Dendritic cell treated with granulocyte-macrophage colony-stimulating factor and Interleukin-4, amounts not matched to agents 40 ng/mL and 50 ng/mL, for 4 days (primary cell): ENCODE measurements around the gene TAF9.
A peak's percentile ranks its signal among the peaks of the same experiment; 100 is the strongest.
"Not testable (repeated sequence)": the region's sequence is repeated elsewhere in the genome, so short reads cannot be mapped to it uniquely, and the experiment has no call there.

Source experiments
- H3K27ac Mint-ChIP-seq: one replicate; pipeline ENCODE4 v1.8.0; 2022; ENCODE audit warnings: mild to moderate bottlenecking, mixed read lengths
- H3K27me3 Mint-ChIP-seq: one replicate; pipeline ENCODE4 v1.8.0; 2022; ENCODE audit warnings: mild to moderate bottlenecking, mixed read lengths
- H3K36me3 Mint-ChIP-seq: one replicate; pipeline ENCODE4 v1.8.0; 2022; ENCODE audit warnings: low read depth, mixed read lengths
- H3K4me1 Mint-ChIP-seq: one replicate; pipeline ENCODE4 v1.8.0; 2022; ENCODE audit warnings: low read depth, mixed read lengths
- H3K4me3 Mint-ChIP-seq: one replicate; pipeline ENCODE4 v1.8.0; 2022; ENCODE audit warnings: mild to moderate bottlenecking, moderate library complexity, mixed read lengths
- H3K9me3 Mint-ChIP-seq: one replicate; pipeline ENCODE4 v1.8.0; 2022; ENCODE audit warnings: mixed read lengths
- intact Hi-C: fragments of 100-400 bp; cut with micrococcal nuclease; formaldehyde crosslinking; loops from one replicate; pipeline ENCODE4 v1.15.0; 2022

TAF9 gene, protein sequence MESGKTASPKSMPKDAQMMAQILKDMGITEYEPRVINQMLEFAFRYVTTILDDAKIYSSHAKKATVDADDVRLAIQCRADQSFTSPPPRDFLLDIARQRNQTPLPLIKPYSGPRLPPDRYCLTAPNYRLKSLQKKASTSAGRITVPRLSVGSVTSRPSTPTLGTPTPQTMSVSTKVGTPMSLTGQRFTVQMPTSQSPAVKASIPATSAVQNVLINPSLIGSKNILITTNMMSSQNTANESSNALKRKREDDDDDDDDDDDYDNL

DNA sequence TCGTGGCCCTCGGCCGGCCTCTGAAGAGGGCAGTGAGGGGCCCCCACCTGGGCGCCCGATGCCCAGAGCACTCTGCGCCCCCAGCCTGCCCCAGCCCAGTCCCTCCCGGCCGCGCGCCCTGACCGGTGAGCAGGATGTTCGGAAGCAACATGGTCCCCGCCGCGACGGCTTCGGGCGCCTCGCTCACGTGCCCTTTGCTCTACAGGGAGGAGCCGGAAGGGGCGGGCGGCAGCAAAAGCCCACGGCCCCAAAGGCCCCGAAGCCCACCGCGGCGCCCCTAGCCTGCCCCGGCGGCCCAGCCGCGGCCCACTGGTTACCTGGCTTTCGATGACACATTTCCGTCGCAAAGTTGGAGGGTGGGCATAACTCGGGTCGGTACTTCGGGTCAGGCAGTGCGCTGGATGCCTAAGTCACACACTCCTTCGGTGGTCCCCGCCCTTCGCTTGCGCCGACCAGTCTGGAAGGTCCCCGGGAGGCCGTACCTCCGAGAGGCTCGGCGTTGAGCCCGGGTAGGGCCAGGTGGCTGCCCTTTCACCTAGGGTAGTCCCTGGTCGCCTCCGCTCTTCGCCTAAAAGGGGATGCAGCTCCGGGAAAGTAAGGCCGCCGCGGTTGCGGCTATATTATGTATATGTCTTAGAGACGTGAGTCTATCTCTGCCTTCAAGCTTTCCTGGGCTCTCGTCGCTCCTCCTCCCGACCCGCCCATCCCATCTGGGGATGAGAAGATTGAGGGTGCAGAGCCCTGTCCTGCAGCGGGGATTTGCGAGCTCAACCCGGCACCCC is at the start of gene TAF9, which contains the start of the genes AK6 and RAD17:
TSS of gene TAF9 (minus strand) at position 181 of the 782 bp plus-strand sequence. CDS start 3,783 bp downstream, outside the sequence.
TSS of gene AK6 (minus strand) at position 181 of the 782 bp plus-strand sequence. CDS start at position 151, 30 bp downstream.
TSS of gene RAD17 (plus strand) at position 479 of the 782 bp plus-strand sequence. CDS start 2,391 bp downstream, outside the sequence.
- H3K27ac Mint-ChIP-seq: peak within 1 kb of the TSS; percentile 96
- H3K4me3 Mint-ChIP-seq: peak within 1 kb of the TSS; percentile 91
- intact Hi-C loops: loop anchor here (5.0 kb wide), 1 partner anchor 152 kb away; a partner anchor contains a TSS
- no peaks in the 10 kb centered on the region for H3K9me3 Mint-ChIP-seq
- H3K27me3 Mint-ChIP-seq: no peaks in the 10 kb centered on the region
- H3K4me1 Mint-ChIP-seq: peaks cover 14% of the 10 kb centered on the region
- peaks cover 40% of the 10 kb centered on the region for H3K36me3 Mint-ChIP-seq

- Mint-ChIP-seq H3K36me3 (peaks cover 11% of the 10 kb centered on the region), H3K4me3 (no peak overlapping the region), H3K27me3 (peaks cover 15% of the 10 kb centered on the region), H3K9me3 (no peaks in the 10 kb centered on the region), H3K4me1 (peaks cover 10% of the 10 kb centered on the region), H3K27ac (no peak overlapping the region)
- intact Hi-C loops: no loop called here
Measured at GRCh38 chr5:69418554-69418953, 49.2 kb upstream of the TAF9 start.

DNA sequence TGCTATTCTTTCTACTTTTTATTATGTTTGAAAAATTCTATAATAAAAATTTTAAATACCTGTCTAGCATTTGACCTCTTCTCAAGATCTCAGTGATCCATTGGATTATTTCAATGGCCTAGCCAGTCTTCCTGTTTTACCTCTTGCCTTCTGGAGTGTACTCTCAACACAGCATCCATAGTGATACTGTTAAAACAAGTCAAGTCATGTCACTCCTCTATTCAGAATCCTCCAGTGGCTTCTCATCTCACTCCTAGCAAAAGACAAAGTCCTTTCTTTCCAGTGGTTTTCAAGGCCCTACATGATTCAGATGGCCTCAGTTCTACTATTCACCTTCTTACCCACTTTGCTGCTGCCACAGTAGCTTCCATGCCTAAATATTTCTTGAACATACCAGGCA is 47.4 kb upstream of the TAF9 start:
- intact Hi-C loops: no loop called here
- Mint-ChIP-seq H3K9me3 (no peaks in the 10 kb centered on the region), H3K27me3 (peaks cover 15% of the 10 kb centered on the region), H3K36me3 (peaks cover 21% of the 10 kb centered on the region), H3K4me3 (no peak overlapping the region), H3K27ac (no peak overlapping the region), H3K4me1 (peaks cover 10% of the 10 kb centered on the region)

DNA sequence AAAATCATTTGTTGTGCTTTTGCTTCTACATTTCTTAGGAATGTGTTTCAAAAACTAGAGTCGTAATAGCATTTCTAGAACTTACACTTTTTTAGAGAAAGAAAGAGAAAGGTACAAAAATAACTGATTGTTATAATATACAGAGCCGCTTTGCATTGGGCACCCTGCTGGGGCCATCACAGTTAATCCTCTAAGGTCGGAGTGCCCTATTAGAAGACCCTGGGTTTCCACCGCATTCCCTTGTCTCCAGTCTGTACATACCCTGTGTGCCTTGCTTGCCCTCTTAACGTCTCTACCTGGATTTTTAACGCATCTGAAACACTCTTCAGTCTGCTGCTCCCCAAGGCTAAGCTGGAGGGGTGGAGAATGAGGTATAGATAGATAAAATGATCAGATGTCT is 46.9 kb upstream of the TAF9 start:
- H3K36me3 Mint-ChIP-seq: peaks cover 26% of the 10 kb centered on the region
- H3K4me1 Mint-ChIP-seq: peaks cover 10% of the 10 kb centered on the region
- H3K27me3 Mint-ChIP-seq: peaks cover 15% of the 10 kb centered on the region
- no peaks in the 10 kb centered on the region for H3K9me3 Mint-ChIP-seq
- H3K4me3 Mint-ChIP-seq: no peak overlapping the region
- intact Hi-C loops: no loop called here
- H3K27ac Mint-ChIP-seq: no peak overlapping the region

DNA sequence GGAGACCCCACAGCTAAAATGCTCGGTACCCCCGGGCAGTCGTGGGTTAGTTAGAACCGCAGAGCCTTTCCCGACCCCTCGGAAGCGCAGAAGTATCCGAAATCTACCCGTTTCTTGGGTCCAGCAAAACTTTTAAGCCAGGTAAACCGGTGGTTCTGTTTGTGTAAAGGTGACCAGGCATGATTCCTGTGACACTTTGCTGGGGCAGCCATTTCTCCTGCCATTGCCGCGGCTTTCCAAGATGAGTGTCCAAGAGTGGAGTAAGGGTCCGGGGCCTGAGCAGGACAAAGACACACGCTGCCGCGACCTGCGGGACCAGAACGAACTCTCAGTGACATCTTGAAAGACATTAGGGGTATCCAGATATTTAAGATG is 46.3 kb upstream of the TAF9 start:
- Mint-ChIP-seq H3K4me1 (peaks cover 10% of the 10 kb centered on the region), H3K4me3 (peak overlapping the region; percentile 64), H3K27ac (no peak overlapping the region), H3K9me3 (no peaks in the 10 kb centered on the region), H3K36me3 (peaks cover 28% of the 10 kb centered on the region), H3K27me3 (peaks cover 15% of the 10 kb centered on the region)
- intact Hi-C loops: no loop called here

DNA sequence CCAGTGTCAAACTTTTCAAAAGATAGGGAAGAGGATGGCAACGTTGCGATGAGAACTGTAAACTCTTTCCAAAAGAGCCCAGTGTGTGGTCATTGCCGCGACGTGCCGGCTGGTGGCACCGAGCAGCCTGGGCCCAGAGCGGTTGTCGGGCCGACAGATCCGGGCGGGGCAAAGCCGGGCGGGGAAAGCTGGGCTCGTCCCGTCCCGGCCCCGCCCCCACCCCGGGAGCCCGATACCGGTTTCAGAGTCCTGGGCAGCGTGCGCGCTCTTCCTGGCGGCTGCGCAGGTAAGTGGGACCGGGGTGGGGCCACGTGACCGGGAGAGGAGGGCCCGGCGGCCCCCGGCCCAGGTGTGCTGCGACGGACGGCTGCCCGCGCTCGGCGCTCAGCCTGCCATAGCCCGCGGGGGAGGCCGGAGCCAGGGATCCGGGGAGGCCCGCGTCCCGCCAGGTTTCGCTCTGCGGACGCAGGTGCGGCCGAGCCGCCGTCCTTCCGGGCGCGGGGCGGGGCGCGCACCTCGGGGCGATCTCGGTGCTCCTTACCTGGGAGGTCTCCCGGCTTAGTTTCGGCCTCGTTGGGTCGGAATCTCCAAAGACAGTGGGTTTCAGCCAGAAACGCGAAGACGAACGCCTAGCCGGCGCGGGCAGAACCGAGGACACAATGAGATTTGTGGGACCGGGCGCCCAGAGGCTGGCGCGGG is 45.7 kb upstream of the TAF9 start, which contains the start of gene MARVELD2:
TSS of gene MARVELD2 (plus strand) at position 232 of the 699 bp plus-strand sequence. CDS start 4,270 bp downstream, outside the sequence.
- intact Hi-C loops: no loop called here
- peaks cover 15% of the 10 kb centered on the region for H3K27me3 Mint-ChIP-seq
- no peaks in the 10 kb centered on the region for H3K9me3 Mint-ChIP-seq
- H3K4me1 Mint-ChIP-seq: peaks cover 10% of the 10 kb centered on the region
- H3K4me3 Mint-ChIP-seq: peak within 1 kb of the TSS; percentile 64
- peaks cover 33% of the 10 kb centered on the region for H3K36me3 Mint-ChIP-seq
- no peak within 1 kb of the TSS for H3K27ac Mint-ChIP-seq

DNA sequence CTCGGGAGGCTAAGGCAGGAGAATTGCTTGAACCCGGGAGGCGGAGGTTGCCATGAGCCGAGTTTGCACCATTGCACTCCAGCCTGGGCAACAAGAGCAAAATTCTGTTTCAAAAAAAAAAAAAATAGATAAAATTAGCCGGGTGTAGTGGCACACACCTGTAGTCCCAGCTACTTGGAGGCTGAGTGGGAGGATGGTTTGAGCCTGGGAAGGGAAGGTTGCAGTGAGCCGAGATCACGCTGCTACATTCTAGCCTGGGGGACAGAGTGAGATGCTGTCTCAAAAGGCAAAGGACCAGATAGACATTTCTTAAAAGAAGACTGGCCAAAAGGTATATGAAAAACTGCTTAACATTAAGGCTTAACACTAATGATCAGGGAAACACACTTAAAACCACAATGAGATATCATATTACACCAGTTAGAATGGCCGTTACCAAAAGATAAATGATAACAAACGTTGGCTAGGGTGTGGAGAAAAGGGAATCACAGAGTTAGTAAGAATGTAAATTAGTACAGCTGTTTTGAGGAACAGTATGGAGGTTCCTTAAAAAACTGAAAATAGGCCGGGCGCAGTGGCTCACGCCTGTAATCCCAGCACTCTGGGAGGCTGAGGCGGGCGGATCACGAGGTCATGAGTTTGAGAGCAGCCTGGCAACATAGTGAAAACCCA is 35.5 kb upstream of the TAF9 start:
- H3K4me1 Mint-ChIP-seq: no peaks in the 10 kb centered on the region
- H3K27ac Mint-ChIP-seq: no peak overlapping the region
- intact Hi-C loops: no loop called here
- H3K9me3 Mint-ChIP-seq: no peaks in the 10 kb centered on the region
- no peak overlapping the region for H3K4me3 Mint-ChIP-seq
- no peaks in the 10 kb centered on the region for H3K27me3 Mint-ChIP-seq
- H3K36me3 Mint-ChIP-seq: peaks cover 86% of the 10 kb centered on the region

DNA sequence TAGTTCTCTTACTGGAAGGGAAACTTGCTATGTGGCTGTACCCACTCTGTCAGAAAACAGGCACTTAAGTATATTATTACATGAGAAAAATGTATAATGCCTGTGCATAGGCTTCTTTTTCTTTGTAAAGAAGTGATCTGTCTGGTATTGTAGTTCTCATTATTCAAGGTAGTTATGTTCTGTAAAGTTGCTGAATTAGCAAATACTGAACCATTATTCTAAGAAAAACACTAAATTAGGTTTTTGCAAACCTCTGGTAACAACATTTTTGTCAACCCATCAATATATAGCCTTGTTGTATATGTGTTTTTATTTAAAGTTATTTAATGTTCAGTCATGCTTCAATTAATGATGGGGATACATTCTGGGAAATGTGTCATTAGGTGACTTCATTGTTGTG is 9.1 kb upstream of the TAF9 start:
- intact Hi-C loops: no loop called here
- H3K36me3 Mint-ChIP-seq: peaks cover 70% of the 10 kb centered on the region

GRCh38 chr5:69374911-69375446 is 5.7 kb upstream of the TAF9 start:
- H3K27me3 Mint-ChIP-seq: no peaks in the 10 kb centered on the region
- intact Hi-C loops: no loop called here
- no peak overlapping the region for H3K4me3 Mint-ChIP-seq
- peaks cover 43% of the 10 kb centered on the region for H3K36me3 Mint-ChIP-seq
- H3K4me1 Mint-ChIP-seq: no peaks in the 10 kb centered on the region
- no peaks in the 10 kb centered on the region for H3K9me3 Mint-ChIP-seq
- H3K27ac Mint-ChIP-seq: no peak overlapping the region

More for the DNA sequence above, 9.1 kb upstream of the TAF9 start:
- H3K27ac Mint-ChIP-seq: no peak overlapping the region
- no peaks in the 10 kb centered on the region for H3K27me3 Mint-ChIP-seq
- H3K4me1 Mint-ChIP-seq: no peaks in the 10 kb centered on the region
- no peaks in the 10 kb centered on the region for H3K9me3 Mint-ChIP-seq
- no peak overlapping the region for H3K4me3 Mint-ChIP-seq

DNA sequence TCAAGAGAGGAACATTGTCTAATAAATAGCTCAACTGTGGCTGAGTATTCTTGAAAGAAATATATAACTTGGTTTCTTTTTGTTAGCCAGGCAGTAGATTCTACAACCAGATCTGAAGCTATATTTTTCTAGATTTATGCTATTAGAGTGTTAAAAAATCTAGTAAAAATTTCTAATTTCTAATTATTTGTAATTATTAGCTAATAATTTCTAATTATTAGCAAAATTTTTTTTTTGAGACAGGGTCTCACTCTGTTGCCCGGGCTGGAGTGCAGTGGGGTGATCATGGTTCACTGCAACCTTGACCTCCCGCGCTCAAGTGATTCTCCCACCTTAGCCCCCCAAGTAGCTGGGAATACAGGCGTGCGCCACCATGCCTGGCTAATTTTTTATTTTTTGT is 3.1 kb upstream of the TAF9 start:
- no peaks in the 10 kb centered on the region for H3K27me3 Mint-ChIP-seq
- no peak overlapping the region for H3K27ac Mint-ChIP-seq
- intact Hi-C loops: no loop called here
- peaks cover 39% of the 10 kb centered on the region for H3K36me3 Mint-ChIP-seq
- H3K9me3 Mint-ChIP-seq: no peaks in the 10 kb centered on the region
- H3K4me1 Mint-ChIP-seq: peaks cover 9% of the 10 kb centered on the region
- H3K4me3 Mint-ChIP-seq: no peak overlapping the region

DNA sequence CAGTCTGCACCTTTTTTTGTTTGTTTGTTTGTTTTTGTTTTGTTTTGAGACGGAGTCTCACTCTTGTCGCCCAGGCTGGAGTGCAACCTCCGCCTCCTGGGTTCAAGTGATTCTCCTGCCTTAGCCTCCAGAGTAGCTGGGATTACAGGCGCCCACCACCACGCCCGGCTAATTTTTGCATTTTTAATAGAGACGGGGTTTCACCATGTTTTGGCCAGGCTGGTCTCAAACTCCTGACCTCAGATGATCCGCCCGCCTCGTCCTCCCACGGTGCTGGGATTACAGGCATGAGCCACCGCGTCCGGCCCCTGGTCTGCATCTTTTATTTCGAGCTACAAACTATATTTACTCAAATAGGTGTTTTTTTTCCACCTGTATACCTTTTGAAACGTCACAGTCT is 1.0 kb upstream of the TAF9 start:
- H3K4me3 Mint-ChIP-seq: peak overlapping the region; percentile 91
- H3K27ac Mint-ChIP-seq: peak overlapping the region; percentile 96
- H3K4me1 Mint-ChIP-seq: peaks cover 14% of the 10 kb centered on the region
- peaks cover 40% of the 10 kb centered on the region for H3K36me3 Mint-ChIP-seq
- H3K9me3 Mint-ChIP-seq, H3K27me3 Mint-ChIP-seq, intact Hi-C loops: not testable (repeated sequence)

DNA sequence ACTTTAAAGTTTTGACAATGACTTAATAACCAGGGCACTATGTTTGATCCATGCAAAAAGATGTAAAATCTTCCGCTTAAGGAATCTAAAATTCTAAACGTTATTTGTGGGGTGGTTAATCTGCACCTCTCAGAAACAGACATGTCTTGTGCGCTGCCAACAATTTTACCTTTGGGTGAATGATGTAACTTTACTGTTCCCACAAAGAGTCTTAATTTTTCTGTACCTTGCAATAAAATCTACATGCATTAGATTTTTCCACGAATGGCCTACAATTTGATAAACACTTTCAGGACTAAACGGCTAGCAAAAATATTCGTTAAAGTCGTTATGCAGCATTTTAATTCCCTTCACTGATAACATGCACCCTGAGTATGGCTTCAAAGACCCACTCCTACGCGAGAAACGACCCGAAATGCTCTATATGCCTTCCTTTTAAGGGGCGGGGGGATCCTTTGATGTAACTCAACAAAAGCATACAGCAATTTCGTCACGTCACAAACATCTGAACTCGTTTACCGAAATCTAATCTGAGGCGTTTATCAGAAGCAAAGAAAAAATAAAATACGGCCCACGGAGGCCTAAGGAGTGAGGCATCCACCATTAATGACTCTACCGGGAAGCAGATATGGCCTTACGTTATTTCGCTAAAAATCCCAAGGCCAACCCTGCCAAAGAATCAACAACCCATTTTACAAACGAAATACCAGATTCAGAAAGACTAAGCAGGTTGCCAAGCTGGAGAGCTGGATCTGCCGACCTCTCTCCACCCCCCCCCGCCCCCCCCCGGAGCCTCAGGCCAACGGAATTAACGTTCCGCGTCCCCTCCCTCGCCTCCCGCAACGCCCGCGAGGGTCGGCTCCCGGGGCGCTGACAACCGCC is 621 bp downstream of the TAF9 start:
- Mint-ChIP-seq H3K36me3 (peaks cover 39% of the 10 kb centered on the region), H3K27me3 (no peaks in the 10 kb centered on the region), H3K27ac (peak overlapping the region; percentile 96), H3K4me1 (peaks cover 14% of the 10 kb centered on the region), H3K9me3 (no peaks in the 10 kb centered on the region), H3K4me3 (peak overlapping the region; percentile 91)
- intact Hi-C loops: loop anchor here (5.0 kb wide), 1 partner anchor 151 kb away; a partner anchor contains a TSS
